ENCODE measurements around the gene SNX32.

The SNX32 gene

GRCh38 chr11:65833297-65834030 lies at the start of gene SNX32:
Gene SNX32, plus strand, starts transcription at chr11:65833963. Its CDS starts 103 bp downstream, at chr11:65834066.
- peak; percentile 96 for DNase-seq

GRCh38 chr11:65785319-65786007 lies 48.3 kb upstream of the SNX32 start:
- no peak for DNase-seq

GRCh38 chr11:65786008-65786785 lies 47.6 kb upstream of the SNX32 start:
- no peak for DNase-seq

GRCh38 chr11:65786786-65787636 lies 46.8 kb upstream of the SNX32 start, which contains the start of gene OVOL1:
Gene OVOL1, plus strand, starts transcription at chr11:65787063. Its CDS starts 311 bp downstream, at chr11:65787374.
- no peak for DNase-seq

- no peak for DNase-seq
Observed at GRCh38 chr11:65787649-65788622, 45.8 kb upstream of the SNX32 start.

- no peak for DNase-seq
Observed at GRCh38 chr11:65788821-65789220, 44.9 kb upstream of the SNX32 start.

GRCh38 chr11:65789230-65790103 lies 44.3 kb upstream of the SNX32 start:
- no peak for DNase-seq

GRCh38 chr11:65790104-65790901 lies 43.5 kb upstream of the SNX32 start:
- DNase-seq = no peak

- DNase-seq = no peak
Observed at GRCh38 chr11:65790902-65791650, 42.7 kb upstream of the SNX32 start.

- no peak for DNase-seq
Observed at GRCh38 chr11:65791719-65792213, 42.0 kb upstream of the SNX32 start.

- DNase-seq = no peak
Observed at GRCh38 chr11:65792456-65792855, 41.3 kb upstream of the SNX32 start.

GRCh38 chr11:65793144-65793581 lies 40.6 kb upstream of the SNX32 start:
- no peak for DNase-seq

GRCh38 chr11:65793625-65794400 lies 40.0 kb upstream of the SNX32 start:
- DNase-seq = no peak

GRCh38 chr11:65794570-65795510 lies 38.9 kb upstream of the SNX32 start:
- no peak for DNase-seq

GRCh38 chr11:65796726-65797601 lies 36.8 kb upstream of the SNX32 start:
- no peak for DNase-seq
